Measurements from ENCODE around the gene GRIFIN.

Gene GRIFIN

DNA sequence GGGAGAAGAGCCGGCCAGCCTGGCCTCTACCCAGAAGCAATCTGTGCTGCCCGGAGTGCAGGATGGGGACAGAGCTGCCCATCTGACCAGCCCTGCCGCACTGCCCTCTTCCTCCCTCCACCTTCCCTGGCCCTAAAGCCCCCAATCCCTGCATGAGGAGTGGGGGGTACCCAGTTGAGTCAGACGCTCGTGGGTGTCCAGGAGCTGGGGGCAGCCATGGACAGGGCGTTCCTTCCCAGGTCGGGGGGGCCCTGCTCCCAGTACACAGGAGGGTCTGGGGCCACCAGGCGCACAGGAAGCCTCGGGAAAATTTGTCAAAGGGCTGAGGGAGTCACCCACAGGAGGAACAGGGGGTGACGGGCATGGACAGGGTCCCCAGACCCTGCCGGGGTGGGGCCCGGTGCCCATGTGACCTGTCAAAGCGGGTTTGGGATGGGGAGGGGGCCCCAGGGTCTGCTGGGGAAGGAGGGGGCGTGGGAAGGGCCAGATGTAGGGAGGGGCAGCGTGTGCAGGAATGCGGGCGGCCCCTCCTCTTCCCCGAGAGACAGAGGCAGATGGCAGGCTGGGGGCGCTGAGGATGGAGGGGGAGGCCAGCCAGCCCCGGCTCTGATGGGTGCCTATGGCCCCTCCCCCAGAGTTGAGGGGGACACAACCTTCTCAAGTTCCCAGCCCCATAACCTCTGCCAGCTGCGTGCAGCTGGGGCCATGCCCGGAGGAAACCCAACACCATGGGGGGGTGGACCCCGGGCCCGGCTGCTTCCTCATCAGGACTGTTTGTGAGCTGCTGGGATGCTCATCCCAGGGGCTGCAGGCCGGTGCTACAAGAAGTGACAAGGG is 21.5 kb upstream of the GRIFIN start:
- FAIRE-seq, result no peak

DNA sequence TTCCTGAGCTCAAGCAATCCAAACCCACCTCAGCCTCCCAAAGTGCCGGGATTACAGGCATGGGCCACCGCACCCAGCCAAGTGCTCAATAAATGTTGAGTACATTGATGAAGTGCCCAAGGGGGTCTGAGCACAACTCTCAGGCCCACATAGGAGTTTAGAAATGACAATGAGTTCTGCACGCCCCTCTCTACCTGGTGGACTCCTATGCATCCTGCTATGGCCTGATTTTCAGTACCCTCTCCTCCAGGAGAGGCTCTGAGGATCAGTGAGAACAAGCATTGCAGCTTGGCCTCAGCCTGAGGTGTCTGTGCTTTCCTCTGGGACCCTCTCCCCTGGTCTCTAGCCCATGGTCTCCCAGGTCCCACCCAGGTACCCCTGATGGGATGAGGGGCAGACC is 20.9 kb upstream of the GRIFIN start:
- FAIRE-seq, result no peak

DNA sequence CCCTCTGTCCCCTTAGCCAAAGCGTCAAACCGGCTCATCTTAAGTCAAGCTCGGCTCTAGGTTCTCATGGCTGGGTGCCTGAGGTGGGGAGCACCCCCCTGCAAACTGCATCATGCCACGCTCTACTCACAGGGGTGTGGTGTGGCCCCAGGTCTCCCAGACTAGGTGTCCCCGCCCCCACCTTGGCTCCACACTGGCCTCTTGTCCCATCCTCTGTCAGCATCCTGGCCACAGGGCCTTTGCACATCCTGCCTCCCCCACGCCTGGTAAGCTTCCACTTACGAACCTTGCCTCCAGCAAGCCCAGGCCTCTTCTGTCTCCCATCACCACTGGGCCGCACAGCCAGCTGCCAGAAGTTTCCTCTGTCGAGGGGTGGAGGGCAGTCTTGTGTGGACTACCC is 20.2 kb upstream of the GRIFIN start:
- no peak for FAIRE-seq

DNA sequence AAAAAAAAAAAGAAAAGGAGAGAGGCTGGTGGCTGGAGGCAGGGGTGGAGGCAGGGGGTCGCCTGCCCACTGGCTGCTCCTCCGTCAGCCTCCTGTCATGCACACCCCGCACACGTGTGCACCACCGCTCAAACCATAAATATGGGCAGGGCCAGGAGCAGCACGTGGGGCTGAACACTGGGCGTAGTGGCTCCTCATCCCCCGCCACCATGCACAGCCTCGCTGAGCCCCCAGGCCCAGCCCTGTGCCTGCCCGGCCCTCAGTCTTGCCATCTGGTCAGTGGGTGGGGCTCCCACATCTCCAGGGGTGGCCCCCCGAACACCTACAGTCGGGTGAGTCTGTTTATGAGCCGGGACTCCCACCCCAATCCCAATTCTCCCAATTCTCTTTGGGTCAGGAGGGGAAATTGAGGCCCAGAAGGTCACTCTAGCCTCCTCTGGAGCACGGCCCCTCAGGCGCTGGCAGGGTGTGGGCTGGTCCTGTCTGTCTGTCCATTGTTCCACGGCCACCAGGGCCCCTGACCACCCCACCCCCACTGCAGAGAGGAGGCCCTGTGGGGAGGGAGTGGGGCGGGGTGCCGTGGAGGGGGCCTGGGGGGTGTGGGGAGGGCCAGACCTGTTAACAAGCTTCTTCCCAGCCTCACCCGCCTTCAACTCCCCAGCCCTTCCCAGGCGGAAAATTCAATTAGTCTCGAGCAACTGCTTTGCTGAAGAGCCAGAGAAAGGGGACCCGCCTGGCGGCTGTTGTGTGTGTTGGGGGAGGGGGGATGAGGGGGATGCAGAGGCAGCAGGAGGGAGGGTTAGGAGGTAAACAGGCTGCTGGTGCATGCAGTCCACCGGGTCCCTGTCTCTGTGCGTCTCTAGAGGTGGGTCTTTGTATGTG is 19.5 kb upstream of the GRIFIN start:
- FAIRE-seq, result no peak

GRCh38 chr7:2494191-2495130 is 18.3 kb upstream of the GRIFIN start:
- no peak for FAIRE-seq

DNA sequence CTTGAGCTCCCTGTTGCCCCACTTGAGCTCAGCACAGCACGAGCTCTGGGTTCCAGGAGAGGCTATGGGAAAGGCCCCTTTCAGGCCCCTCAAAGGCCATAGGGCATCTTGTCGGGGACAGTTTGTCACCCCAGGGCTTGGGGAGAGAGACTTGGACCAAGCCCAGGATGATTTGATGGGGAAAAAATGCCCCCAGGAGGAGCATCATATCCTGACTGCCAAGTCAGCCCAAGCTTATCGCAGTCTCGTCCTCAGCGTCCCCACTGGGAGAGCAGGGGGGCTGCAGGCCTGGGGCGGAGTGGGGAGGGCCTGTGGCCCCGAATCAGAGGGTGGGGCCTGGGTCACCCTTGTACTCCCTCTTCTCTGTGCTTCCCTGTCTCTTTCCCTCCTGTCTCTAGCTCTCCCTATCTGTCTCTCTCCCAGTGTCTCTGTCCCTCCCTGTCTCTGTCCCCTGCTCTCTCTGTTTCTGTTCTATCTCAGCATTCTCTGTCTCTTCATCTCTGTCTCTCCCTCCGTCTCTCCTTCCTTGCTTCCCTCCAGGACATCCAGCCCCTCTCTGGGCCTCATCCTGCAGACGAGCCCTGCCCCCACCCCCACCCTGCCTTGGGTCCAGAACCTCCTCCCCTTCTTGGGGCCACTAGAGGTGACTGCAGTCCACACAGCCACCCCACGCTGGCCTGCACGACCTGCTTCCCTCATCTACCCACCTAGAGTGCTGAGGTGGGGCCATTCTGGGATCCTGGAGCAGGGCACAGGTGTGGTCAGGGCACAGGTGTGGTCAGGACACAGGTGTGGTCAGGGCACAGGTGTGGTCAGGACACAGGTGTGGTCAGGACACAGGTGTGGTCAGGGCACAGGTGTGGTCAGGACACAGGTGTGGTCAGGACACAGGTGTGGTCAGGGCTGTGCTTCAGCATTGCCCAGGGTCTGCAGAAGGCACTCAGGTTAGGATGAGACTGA is 17.3 kb upstream of the GRIFIN start:
- no peak for FAIRE-seq

GRCh38 chr7:2492038-2492437 is 15.8 kb upstream of the GRIFIN start:
- FAIRE-seq, result no peak

DNA sequence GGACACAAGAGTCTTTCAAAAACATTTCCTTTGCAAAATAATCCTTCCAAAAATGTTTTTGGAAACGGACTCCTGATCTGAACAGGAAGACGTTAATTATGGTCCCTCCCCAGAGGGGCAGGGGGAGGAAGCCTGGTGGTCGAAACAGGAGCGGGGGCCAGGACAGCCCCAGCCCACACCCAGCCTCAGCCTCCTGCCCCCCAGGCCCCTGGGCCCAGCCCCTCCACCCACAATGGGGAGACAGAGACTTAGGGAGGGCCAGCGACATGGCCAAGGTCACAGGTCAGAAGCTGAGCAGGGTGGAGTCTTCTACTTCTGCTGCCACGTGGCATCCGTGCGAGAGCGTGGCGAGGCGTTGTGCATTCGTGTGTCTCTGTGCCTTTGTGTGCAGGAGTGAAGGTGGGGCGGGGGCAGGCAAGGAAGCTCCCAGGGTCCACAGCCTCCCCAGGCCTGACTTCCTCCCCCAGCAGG is 14.0 kb upstream of the GRIFIN start:
- no peak for FAIRE-seq

DNA sequence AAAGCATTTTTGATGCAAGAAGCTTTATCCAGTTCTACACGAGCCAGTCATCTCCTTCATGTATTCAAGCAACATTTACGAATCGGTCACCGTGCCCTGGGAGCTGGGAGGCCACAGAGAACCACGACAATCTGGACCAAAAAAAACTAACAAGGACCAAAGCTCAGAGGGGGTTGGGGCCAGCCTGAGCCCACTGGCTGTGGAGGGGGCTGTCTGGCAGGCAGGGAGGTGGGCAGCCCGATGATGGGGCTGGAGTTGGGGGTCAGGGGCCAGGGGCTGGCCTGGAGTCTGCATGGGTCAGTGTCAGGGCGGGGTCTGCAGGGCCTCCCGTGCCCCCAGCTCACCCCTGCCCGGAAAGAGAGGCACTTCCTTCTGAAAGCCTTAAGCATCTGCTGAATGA is 12.5 kb upstream of the GRIFIN start:
- FAIRE-seq, result no peak

GRCh38 chr7:2488272-2488645 is 12.1 kb upstream of the GRIFIN start:
- FAIRE-seq, result no peak

GRCh38 chr7:2487586-2488271 is 11.5 kb upstream of the GRIFIN start:
- FAIRE-seq, result no peak

GRCh38 chr7:2484868-2485267 is 8.7 kb upstream of the GRIFIN start:
- FAIRE-seq, result no peak

- no peak for FAIRE-seq
Observed at GRCh38 chr7:2483494-2483893, 7.3 kb upstream of the GRIFIN start.

DNA sequence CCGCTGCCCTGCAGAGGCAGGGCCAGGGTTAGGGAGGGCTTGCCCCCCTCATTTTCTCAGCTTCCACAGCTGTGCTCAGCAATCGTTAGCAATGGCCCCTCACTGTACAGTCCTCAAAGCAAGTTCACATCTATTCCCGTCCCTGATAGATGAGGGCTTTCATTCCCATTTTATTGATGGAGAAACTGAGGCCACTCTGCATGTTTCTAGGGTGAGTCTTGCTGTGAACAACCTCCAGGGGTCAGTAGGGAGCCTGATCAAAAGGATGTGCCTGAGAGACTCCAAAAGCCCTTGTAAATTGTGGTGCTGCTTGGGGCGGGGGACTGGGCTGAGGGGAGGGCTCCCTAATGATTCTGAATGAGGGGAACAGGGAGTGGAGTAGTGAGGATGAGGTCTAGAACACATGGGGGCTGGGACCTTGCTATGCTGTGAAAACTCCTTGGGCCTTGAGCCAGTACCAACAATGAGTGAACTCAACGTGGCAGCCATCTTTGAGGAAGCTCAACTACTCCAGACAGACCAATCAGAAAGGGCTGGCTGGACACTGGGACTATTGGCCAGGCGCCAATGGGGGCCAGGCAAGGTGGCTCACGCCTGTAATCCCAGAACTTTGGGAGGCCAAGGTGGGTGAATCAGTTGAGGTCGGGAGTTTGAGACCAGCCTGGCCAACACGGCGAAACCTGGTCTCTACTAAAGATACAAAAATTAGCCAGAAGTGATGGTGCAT is 6.7 kb upstream of the GRIFIN start:
- FAIRE-seq, result no peak

- no peak for FAIRE-seq
Observed at GRCh38 chr7:2481195-2481594, 5.0 kb upstream of the GRIFIN start.

- no peak for FAIRE-seq
Observed at GRCh38 chr7:2480070-2480408, 3.8 kb upstream of the GRIFIN start.

- no peak for FAIRE-seq
Observed at GRCh38 chr7:2479276-2480069, 3.3 kb upstream of the GRIFIN start.

- FAIRE-seq, result no peak
Observed at GRCh38 chr7:2478800-2479199, 2.6 kb upstream of the GRIFIN start.

GRCh38 chr7:2478399-2478785 is 2.2 kb upstream of the GRIFIN start:
- FAIRE-seq, result no peak
